ENCODE measurements around the gene KCNC3.

The KCNC3 gene

GRCh38 chr19:50312967-50313811 is 16.0 kb downstream of the KCNC3 start:
- no peak for DNase-seq (ENCODE audit: low read depth in 2 of 2, low spot score in 1 of 2)

- no peak for DNase-seq (ENCODE audit: low read depth in 2 of 2, low spot score in 1 of 2)
Measured at GRCh38 chr19:50311723-50312635, 17.2 kb downstream of the KCNC3 start.

GRCh38 chr19:50310759-50311465 is 18.3 kb downstream of the KCNC3 start:
- no peak for DNase-seq (ENCODE audit: low read depth in 2 of 2, low spot score in 1 of 2)

DNA sequence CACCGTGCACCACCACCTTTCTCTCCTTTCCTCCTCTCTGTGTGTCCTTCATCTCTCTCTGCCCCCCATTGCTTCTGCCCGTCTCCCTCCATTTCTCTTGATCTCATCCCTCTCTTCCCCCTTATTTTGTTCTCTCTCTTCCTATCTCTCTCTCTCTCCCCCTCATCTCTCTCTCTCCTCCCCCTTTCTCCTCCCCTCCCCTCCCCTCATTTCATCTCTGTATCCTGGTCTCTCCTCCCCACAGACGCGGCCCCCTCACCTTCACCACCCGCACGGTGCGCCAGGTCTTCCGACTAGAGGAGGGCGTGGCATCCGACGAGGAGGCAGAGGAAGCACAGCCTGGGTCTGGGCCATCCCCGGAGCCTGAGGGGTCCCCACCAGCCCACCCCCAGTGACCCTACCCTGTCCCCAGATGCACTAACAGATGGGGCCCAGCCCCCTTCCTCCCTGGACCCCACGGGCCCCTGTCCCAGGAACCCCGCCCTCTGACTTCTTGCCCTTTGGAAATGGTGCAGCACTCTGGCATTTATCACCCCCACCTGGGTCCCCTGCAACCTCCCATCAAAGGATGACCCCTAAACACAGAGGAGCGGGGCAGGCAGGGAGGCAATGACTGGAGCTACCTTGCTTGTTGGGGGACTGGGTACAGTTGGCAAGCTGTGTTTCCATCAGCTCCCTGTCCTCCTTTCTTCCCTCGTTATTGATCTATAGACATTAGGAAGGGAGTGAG is 19.6 kb downstream of the KCNC3 start:
- no peak for DNase-seq (ENCODE audit: low read depth in 2 of 2, low spot score in 1 of 2)

DNA sequence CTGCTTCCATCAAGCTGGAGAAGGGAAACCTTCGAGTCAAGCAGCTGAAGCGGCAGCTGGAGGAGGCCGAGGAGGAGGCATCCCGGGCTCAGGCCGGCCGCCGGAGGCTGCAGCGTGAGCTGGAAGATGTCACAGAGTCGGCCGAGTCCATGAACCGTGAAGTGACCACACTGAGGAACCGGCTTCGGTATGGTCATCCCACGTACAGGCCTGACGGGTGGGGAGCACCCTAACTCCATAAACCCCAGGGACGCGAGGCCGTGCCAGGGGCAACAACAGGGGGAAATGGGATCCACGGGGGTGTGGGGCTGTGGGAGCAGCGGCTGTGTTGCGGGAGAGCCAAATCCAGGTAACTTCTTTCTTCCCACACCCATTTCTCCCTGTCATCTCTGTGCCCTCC is 20.2 kb downstream of the KCNC3 start:
- DNase-seq (ENCODE audit: low read depth in 2 of 2, low spot score in 1 of 2): no peak

DNA sequence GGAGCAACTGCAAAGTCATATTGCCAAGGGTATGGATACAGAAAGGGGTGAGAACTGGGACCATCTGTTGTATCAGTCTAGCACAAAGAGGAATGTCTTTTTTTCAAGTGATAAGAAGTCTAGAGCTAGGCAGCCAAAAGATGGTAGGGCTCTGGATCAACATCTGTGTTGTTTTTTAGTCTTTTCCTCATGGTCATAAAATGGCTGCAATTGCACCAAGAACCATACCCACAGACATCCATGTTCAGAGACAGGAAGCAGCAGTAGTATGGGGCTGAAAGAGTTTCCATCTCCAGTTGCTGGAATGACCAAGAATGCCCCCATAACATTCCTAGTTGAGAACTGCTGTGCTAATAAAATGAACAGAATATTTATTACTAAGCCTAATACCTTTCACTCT is 25.6 kb downstream of the KCNC3 start:
- DNase-seq (ENCODE audit: low read depth in 2 of 2, low spot score in 1 of 2): no peak

GRCh38 chr19:50301607-50301971 is 27.6 kb downstream of the KCNC3 start:
- DNase-seq (ENCODE audit: low read depth in 2 of 2, low spot score in 1 of 2): no peak

GRCh38 chr19:50300814-50301606 is 28.2 kb downstream of the KCNC3 start:
- no peak for DNase-seq (ENCODE audit: low read depth in 2 of 2, low spot score in 1 of 2)

DNA sequence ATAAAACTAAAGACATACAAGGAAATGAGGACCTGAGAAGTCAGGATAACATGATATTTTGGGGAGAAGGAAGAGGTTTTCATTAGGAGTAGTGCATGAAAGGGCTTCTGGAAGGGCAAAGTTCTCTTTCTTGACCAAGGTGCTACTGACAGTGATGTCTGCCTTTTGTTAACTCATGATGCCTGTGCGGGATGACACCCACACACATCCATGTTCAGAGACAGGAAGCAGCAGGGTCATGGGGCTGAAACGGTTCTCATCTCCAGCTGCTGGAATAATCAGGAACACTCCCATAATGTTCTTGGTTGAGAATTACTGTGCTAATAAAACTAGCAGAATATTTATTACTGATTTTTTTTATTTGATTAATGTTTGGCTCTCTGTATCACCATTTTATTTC is 29.1 kb downstream of the KCNC3 start:
- DNase-seq (ENCODE audit: low read depth in 2 of 2, low spot score in 1 of 2): no peak

DNA sequence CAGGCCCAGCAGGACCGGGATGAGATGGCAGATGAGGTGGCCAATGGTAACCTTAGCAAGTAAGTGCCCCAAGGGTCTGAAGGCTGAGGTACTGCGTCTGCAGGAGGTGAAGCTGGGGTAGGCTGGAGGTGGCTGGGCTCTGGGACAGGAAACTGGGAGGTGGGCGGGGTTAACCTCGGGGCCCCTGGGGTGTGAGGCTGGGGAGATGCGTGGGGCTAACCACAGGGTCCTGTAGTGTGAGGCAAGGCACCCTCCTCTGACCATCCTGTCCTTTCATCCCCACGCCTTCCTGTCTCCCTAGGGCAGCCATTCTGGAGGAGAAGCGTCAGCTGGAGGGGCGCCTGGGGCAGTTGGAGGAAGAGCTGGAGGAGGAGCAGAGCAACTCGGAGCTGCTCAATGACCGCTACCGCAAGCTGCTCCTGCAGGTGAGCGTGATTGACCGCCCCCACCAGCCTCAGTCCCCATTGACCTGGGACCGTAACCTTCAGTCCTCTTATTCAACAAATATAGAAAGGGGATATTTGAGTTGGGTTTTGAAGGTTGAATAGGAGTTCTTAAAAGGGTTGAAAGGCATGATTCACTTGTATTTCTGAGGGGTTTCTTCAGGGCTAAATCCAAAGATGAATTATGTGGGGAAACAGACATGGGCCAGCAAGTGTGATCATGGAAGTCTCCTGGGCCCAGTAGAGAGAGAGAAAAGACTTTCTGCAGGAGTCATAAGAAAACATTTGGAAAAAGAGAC is 35.7 kb downstream of the KCNC3 start:
- no peak for DNase-seq (ENCODE audit: low read depth in 2 of 2, low spot score in 1 of 2)

DNA sequence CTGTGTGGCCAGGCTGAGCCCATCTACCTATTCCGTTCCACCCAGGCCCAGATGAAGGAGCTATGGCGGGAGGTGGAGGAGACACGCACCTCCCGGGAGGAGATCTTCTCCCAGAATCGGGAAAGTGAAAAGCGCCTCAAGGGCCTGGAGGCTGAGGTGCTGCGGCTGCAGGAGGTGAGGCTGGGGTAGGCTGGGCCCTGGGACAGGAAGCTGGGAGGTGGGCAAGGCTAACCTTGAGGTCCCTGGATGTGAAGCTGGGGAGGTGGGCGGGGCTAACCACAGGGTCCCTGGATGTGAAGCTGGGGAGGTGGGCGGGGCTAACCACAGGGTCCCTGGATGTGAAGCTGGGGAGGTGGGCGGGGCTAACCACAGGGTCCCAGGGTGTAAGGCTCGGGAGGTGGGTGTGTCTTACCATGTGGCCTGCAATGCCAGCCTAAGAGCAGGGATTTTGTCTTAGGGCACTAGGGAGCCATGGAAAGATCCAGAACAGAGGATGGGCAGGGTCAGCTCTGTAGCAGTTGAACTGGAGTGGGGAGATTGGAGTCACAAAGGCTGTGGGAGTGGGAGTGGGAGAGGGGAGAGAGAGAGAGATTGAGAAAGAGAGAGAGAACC is 36.9 kb downstream of the KCNC3 start:
- DNase-seq (ENCODE audit: low read depth in 2 of 2, low spot score in 1 of 2): no peak

GRCh38 chr19:50290775-50291174 is 38.4 kb downstream of the KCNC3 start:
- DNase-seq (ENCODE audit: low read depth in 2 of 2, low spot score in 1 of 2): no peak

DNA sequence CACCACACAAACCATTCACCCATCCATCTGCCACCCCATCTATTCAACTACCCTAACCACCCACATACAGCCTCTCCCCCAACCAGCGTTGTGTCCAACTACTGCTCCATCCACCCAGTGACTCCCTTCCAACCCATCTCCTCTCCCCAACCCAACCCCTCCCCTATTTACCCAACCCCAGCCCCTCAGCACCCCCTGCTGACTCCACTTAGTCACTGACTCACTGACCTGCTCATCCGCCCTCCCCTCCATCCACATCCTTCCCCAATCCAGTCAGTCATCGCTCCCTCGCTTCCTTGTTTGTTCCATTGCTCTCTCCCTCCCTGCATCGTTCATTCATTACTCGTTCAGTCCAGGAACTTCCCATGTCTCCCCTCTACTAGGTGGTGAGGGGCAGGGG is 39.2 kb downstream of the KCNC3 start:
- no peak for DNase-seq (ENCODE audit: low read depth in 2 of 2, low spot score in 1 of 2)

DNA sequence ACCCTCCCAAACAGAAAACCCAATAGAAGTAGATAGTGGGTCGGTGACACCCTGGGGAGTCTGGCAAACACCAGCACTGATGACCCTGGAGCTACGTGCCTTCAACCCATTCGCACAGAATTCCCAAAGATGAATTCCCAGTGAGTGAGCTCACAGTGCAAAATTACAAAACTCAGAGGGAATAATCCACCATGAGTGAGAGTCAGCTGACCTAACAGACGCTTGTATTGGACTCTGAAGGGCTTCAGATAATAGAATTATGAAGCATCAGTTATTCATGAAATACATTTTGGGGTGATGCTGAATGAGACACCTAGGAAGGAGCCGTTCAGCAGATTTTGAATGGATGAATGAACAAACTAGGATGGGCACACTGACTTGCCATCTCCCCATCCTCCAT is 40.2 kb downstream of the KCNC3 start:
- no peak for DNase-seq (ENCODE audit: low read depth in 2 of 2, low spot score in 1 of 2)

GRCh38 chr19:50287331-50287730 is 41.8 kb downstream of the KCNC3 start:
- DNase-seq (ENCODE audit: low read depth in 2 of 2, low spot score in 1 of 2): no peak

GRCh38 chr19:50286443-50286842 is 42.7 kb downstream of the KCNC3 start:
- no peak for DNase-seq (ENCODE audit: low read depth in 2 of 2, low spot score in 1 of 2)

DNA sequence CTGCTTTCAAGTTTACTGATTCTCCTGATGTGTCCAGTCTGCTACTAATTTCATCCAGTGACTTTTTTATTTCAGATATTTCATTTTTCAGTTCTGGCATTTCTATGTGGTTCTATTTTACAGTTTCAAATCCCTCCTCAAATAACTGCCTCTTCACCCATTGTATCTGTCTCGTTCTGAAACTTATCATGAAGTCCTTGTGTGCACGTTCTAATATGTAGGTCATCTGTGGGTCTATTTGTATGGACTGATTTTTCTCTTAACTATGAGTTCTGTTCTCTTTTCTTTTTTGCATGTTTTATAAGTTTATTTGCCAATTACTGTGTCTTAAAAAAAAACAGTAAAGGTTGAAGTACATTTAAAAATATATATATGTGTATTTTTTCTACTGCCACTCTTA is 43.3 kb downstream of the KCNC3 start:
- DNase-seq (ENCODE audit: low read depth in 2 of 2, low spot score in 1 of 2): no peak

GRCh38 chr19:50281491-50281890 is 47.7 kb downstream of the KCNC3 start:
- DNase-seq (ENCODE audit: low read depth in 2 of 2, low spot score in 1 of 2): no peak

GRCh38 chr19:50280983-50281382 is 48.2 kb downstream of the KCNC3 start:
- DNase-seq (ENCODE audit: low read depth in 2 of 2, low spot score in 1 of 2): no peak

All from stimulated activated CD8-positive, alpha-beta memory T cell treated with anti-CD3 and anti-CD28 coated beads, Interleukin-4, amount 100 ng/mL, for 1 hour (primary cell).